ENCODE measurements around the gene RAB44.

DNA sequence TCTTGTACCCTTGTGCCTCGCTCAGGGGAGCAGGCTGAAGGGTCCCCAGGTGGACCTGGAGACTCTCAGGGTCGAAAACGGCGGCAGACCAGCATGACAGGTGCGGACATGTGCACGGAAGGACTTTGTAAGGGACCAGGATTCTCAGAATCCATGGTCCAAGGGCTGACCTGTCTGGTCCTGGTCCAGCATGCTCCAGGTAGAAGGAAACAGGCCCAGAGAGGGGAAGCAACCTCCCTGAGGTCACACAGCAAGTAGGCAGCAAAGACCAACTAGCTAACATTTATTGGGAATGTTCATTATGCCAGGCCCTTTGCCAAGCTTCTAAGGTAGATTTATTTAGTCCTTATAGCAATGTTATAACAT lies 13.2 kb upstream of the RAB44 start:
- TF ChIP-seq, protein P1, sequence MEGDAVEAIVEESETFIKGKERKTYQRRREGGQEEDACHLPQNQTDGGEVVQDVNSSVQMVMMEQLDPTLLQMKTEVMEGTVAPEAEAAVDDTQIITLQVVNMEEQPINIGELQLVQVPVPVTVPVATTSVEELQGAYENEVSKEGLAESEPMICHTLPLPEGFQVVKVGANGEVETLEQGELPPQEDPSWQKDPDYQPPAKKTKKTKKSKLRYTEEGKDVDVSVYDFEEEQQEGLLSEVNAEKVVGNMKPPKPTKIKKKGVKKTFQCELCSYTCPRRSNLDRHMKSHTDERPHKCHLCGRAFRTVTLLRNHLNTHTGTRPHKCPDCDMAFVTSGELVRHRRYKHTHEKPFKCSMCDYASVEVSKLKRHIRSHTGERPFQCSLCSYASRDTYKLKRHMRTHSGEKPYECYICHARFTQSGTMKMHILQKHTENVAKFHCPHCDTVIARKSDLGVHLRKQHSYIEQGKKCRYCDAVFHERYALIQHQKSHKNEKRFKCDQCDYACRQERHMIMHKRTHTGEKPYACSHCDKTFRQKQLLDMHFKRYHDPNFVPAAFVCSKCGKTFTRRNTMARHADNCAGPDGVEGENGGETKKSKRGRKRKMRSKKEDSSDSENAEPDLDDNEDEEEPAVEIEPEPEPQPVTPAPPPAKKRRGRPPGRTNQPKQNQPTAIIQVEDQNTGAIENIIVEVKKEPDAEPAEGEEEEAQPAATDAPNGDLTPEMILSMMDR (IDR thresholded peaks at IDR 0.05; ENCODE audit: low read depth, low read length), result no peak
- TF ChIP-seq EZH2phosphoT487 (IDR thresholded peaks at IDR 0.05; ENCODE audit: low read depth), result no peak

Measured in OCI-LY3 (cell line).